Measurements from ENCODE around the gene TRPV5.

Gene TRPV5

GRCh38 chr7:142872106-142872675 is 61.4 kb downstream of the TRPV5 start:
- DNase-seq (ENCODE audit: extremely low read depth in 1 of 2, low read depth in 1 of 2) = no peak

DNA sequence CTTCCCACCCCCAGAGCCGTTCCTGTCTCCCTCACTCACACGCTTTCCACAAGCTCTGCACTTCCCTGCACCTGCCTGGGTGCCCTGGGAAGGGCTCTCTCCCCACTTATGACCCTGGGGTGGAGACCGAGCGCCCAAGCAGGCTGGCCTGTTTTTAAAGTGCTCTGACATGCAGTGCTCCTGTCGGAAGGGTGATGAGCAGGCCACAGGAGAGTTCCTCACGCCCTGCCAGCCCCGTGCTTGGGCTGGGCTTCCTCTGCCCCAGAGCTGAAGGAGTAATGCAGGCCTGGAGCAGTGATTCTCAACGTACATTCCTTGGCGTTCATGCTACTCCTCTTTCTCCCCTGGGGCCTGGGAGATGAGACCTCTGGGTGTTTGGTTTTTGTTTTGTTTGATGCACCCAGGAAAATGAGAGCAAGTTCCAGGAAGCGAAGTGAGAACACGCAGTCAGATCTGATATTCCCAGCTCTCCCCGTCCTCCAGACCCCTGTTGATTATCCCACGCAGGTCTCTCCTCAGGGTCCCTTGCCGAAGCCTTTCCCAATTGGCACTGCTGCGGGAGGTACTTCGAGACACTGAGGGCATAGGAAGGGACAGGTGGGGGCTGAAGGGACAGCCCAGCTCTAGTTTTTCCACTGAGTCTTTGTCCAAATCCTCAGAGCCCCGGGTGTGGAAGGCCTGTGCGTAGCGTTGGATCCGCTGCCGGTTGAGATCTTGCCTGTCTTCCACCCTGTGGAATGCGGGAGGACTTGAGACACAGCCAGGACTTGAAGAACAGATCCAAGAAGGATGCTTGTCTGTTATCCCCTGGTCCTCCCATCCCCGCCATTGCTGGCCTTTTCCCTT is 62.1 kb downstream of the TRPV5 start:
- no peak for DNase-seq (ENCODE audit: extremely low read depth in 1 of 2, low read depth in 1 of 2)

- no peak for DNase-seq (ENCODE audit: extremely low read depth in 1 of 2, low read depth in 1 of 2)
Observed at GRCh38 chr7:142870566-142871259, 62.8 kb downstream of the TRPV5 start.

GRCh38 chr7:142870147-142870559 is 63.4 kb downstream of the TRPV5 start:
- DNase-seq (ENCODE audit: extremely low read depth in 1 of 2, low read depth in 1 of 2) = no peak

DNA sequence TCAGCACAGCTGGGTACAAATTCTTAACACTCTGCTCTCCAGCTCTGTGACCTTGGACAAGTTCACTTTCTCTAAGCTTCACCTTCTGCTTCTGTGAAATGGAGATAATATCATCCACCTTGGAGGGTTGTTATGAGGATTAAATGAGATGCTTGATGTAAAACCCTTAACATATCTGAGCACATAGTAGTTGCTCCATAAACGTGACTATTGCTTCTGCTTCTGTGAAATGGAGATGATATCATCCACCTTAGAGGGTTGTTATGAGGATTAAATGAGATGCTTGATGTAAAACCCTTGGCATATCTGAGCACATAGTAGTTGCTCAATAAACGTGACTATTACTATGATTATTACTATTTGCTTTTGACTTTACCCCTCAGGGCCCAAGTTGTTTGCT is 64.1 kb downstream of the TRPV5 start:
- DNase-seq (ENCODE audit: extremely low read depth in 1 of 2, low read depth in 1 of 2) = no peak

- no peak for DNase-seq (ENCODE audit: extremely low read depth in 1 of 2, low read depth in 1 of 2)
Observed at GRCh38 chr7:142868986-142869415, 64.5 kb downstream of the TRPV5 start.

- DNase-seq (ENCODE audit: extremely low read depth in 1 of 2, low read depth in 1 of 2) = no peak
Observed at GRCh38 chr7:142868188-142868985, 65.2 kb downstream of the TRPV5 start.

DNA sequence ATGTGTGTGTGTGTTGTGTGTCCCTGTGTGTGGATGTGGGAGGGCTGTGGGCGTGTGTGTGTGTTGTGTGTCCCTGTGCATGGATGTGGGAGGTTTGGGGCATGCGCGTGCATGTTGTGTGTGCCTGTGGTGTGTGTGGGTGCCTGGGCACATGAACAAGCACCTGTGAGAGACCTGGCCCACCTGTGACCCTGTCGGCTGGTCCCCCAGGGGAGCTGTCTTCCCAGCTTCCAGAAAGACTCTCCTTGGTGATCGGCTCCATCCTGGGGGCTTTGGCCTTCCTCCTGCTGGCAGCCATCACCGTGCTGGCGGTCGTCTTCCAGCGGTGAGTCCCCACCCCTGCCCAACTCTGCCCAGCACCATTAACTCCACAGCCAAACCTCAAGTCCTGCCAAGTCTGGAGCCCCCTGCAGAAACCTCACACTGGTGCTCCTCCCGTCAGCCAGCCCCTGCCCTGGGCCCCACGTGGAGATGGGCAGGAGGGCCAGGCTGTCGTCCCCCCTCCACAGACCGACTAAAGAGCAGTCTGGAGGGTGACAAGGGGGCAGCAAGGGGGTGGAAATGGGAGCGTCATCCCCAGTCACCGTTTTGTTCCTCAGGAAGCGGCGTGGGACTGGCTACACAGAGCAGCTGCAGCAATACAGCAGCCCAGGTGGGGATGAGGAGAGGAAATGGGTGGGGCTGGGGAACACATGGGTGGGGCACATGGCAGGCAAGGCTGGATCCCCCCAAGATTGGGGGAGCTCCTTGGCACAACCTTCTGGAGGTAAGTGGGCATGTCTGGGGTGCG is 66.0 kb downstream of the TRPV5 start:
- no peak for DNase-seq (ENCODE audit: extremely low read depth in 1 of 2, low read depth in 1 of 2)

DNA sequence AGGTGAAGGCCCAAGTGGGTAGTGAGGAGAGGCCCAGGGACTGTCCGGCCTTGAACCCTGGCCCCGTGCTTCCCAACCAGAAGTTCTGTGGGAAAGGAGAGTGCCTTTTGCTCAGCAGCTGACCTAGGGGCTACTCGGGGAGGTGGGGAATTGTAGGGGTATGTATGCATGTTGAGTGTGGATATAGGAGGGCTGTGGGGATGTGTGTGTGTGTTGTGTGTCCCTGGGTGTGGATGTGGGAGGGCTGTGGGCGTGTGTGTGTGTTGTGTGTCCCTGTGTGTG is 66.5 kb downstream of the TRPV5 start:
- DNase-seq (ENCODE audit: extremely low read depth in 1 of 2, low read depth in 1 of 2) = no peak

DNA sequence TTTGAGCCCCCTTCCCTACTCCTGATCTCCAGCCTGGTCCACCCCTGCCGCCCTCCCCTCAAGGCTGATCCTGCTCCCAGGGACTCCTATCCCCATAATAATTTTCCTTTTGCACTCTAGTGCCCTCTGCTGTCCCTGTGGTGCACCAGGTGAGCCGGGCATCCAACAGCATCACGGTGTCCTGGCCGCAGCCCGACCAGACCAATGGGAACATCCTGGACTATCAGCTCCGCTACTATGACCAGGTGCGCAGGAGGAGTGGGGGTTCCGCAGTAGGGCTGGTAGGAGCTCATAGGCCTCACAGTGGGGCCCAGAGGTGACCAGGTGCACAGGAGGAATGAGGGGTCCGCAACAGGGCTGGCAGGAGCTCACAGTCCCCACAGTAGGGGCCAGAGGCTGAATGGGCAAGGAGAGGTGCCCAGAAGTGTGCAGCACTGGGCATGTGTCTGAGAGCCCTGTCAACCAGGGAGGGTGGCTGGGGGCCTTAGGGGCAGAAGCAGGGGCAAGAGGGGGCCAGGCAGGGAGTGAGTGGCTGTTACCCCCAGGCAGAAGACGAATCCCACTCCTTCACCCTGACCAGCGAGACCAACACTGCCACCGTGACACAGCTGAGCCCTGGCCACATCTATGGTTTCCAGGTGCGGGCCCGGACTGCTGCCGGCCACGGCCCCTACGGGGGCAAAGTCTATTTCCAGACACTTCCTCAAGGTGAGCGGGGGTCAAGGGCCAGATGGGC is 67.0 kb downstream of the TRPV5 start:
- DNase-seq (ENCODE audit: extremely low read depth in 1 of 2, low read depth in 1 of 2) = no peak

- no peak for DNase-seq (ENCODE audit: extremely low read depth in 1 of 2, low read depth in 1 of 2)
Observed at GRCh38 chr7:142865766-142866165, 67.8 kb downstream of the TRPV5 start.

- DNase-seq (ENCODE audit: extremely low read depth in 1 of 2, low read depth in 1 of 2) = no peak
Observed at GRCh38 chr7:142864980-142865747, 68.4 kb downstream of the TRPV5 start.

- DNase-seq (ENCODE audit: extremely low read depth in 1 of 2, low read depth in 1 of 2) = no peak
Observed at GRCh38 chr7:142863891-142864685, 69.5 kb downstream of the TRPV5 start.

- no peak for DNase-seq (ENCODE audit: extremely low read depth in 1 of 2, low read depth in 1 of 2)
Observed at GRCh38 chr7:142862786-142863400, 70.7 kb downstream of the TRPV5 start.

DNA sequence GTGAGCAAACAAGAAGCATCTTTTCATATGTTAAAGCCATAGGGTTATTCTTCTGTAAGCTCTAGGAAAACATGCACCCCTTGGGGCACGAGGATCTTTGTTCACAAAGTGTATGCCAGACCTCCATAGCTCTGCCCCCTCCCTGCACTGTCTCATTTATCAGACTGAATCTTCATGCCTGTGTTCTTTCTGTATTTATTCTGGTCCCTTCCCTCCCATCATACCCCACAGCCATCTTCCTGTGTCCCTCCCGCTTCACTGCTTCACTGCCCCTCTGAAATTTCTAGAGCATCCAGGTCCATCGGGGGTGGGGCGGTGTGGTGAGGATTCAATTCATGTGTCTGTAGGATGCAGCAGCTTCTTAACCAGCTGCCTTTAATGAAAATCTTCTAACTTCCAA is 71.2 kb downstream of the TRPV5 start:
- no peak for DNase-seq (ENCODE audit: extremely low read depth in 1 of 2, low read depth in 1 of 2)

GRCh38 chr7:142860968-142861367 is 72.6 kb downstream of the TRPV5 start:
- DNase-seq (ENCODE audit: extremely low read depth in 1 of 2, low read depth in 1 of 2) = no peak

- no peak for DNase-seq (ENCODE audit: extremely low read depth in 1 of 2, low read depth in 1 of 2)
Observed at GRCh38 chr7:142859829-142860228, 73.7 kb downstream of the TRPV5 start.

GRCh38 chr7:142859411-142859810 is 74.1 kb downstream of the TRPV5 start:
- no peak for DNase-seq (ENCODE audit: extremely low read depth in 1 of 2, low read depth in 1 of 2)
